Adipocyte (in vitro differentiated cells): Measurements from ENCODE around the gene CCNI2.
"Not testable (repeated sequence)": the region's sequence is repeated elsewhere in the genome, so short reads cannot be mapped to it uniquely, and the experiment has no call there.

Source experiments
- DNase-seq: peaks from one replicate; pipeline ENCODE4 v3.0.0-alpha.2; 2015; ENCODE audit warnings: low read depth
- H3K27me3 ChIP-seq: replicated peaks from 2 replicates; pipeline ENCODE4 v1.7.0; 2013; ENCODE audit warnings: mild to moderate bottlenecking, low read length, moderate library complexity; ENCODE audit not compliant: control insufficient read depth, insufficient read depth
- H3K36me3 ChIP-seq: 2 replicates; pipeline ENCODE4 v1.7.0; 2013; ENCODE audit warnings: low read length, mild to moderate bottlenecking, moderate library complexity; ENCODE audit not compliant: control insufficient read depth, insufficient read depth, severe bottlenecking
- H3K4me1 ChIP-seq: 2 replicates; pipeline ENCODE4 v1.7.0; 2013; ENCODE audit warnings: mild to moderate bottlenecking, low read length, moderate library complexity; ENCODE audit not compliant: control insufficient read depth, insufficient read depth
- H3K4me3 ChIP-seq: 2 replicates; pipeline ENCODE4 v1.7.0; 2013; ENCODE audit warnings: mild to moderate bottlenecking, low read length, moderate library complexity
- H3K9ac ChIP-seq: 2 replicates; pipeline ENCODE4 v1.7.0; 2013; ENCODE audit warnings: mild to moderate bottlenecking, low read length, moderate library complexity
- H3K9me3 ChIP-seq: 2 replicates; pipeline ENCODE4 v1.7.0; 2013; ENCODE audit warnings: mild to moderate bottlenecking, low read length, moderate library complexity; ENCODE audit not compliant: control insufficient read depth

Gene CCNI2

GRCh38 chr5:132788990-132789886 is 42.0 kb downstream of the CCNI2 start:
- Histone ChIP-seq H3K4me3 (no peak overlapping the region), H3K36me3 (no peaks in the 10 kb centered on the region), H3K9me3 (no peaks in the 10 kb centered on the region), H3K4me1 (peaks cover 9% of the 10 kb centered on the region), H3K27me3 (peaks cover 19% of the 10 kb centered on the region), H3K9ac (no peak overlapping the region)
- no peak for DNase-seq

GRCh38 chr5:132790201-132790865 is 43.1 kb downstream of the CCNI2 start:
- H3K9ac ChIP-seq: no peak overlapping the region
- H3K4me3 ChIP-seq: no peak overlapping the region
- peaks cover 9% of the 10 kb centered on the region for H3K4me1 ChIP-seq
- peaks cover 19% of the 10 kb centered on the region for H3K27me3 ChIP-seq
- H3K9me3 ChIP-seq: no peaks in the 10 kb centered on the region
- DNase-seq: no peak
- no peaks in the 10 kb centered on the region for H3K36me3 ChIP-seq

- Histone ChIP-seq H3K27me3 (peaks cover 19% of the 10 kb centered on the region), H3K4me1 (peaks cover 9% of the 10 kb centered on the region), H3K4me3 (no peak overlapping the region), H3K36me3 (no peaks in the 10 kb centered on the region), H3K9ac (no peak overlapping the region), H3K9me3 (no peaks in the 10 kb centered on the region)
- DNase-seq: no peak
Observed at GRCh38 chr5:132791026-132791425, 43.8 kb downstream of the CCNI2 start.

GRCh38 chr5:132797651-132798050 is 50.4 kb downstream of the CCNI2 start:
- Histone ChIP-seq H3K9me3 (no peaks in the 10 kb centered on the region), H3K4me3 (no peak overlapping the region), H3K27me3 (peaks cover 28% of the 10 kb centered on the region), H3K4me1 (no peaks in the 10 kb centered on the region), H3K9ac (no peak overlapping the region), H3K36me3 (no peaks in the 10 kb centered on the region)
- peak; percentile 52 for DNase-seq

- Histone ChIP-seq H3K27me3 (peaks cover 26% of the 10 kb centered on the region), H3K36me3 (no peaks in the 10 kb centered on the region), H3K4me3 (no peak overlapping the region), H3K4me1 (no peaks in the 10 kb centered on the region), H3K9me3 (no peaks in the 10 kb centered on the region), H3K9ac (no peak overlapping the region)
- DNase-seq: no peak
Observed at GRCh38 chr5:132799392-132799791, 52.2 kb downstream of the CCNI2 start.

- Histone ChIP-seq H3K9me3 (no peaks in the 10 kb centered on the region), H3K4me1 (no peaks in the 10 kb centered on the region), H3K9ac (no peak overlapping the region), H3K4me3 (no peak overlapping the region), H3K36me3 (no peaks in the 10 kb centered on the region), H3K27me3 (peaks cover 26% of the 10 kb centered on the region)
- DNase-seq: no peak
Observed at GRCh38 chr5:132800545-132800944, 53.3 kb downstream of the CCNI2 start.

GRCh38 chr5:132802044-132802684 is 54.9 kb downstream of the CCNI2 start:
- Histone ChIP-seq H3K36me3 (no peaks in the 10 kb centered on the region), H3K4me3 (no peak overlapping the region), H3K9me3 (no peaks in the 10 kb centered on the region), H3K9ac (no peak overlapping the region), H3K27me3 (peaks cover 26% of the 10 kb centered on the region), H3K4me1 (no peaks in the 10 kb centered on the region)
- DNase-seq: no peak

GRCh38 chr5:132802685-132803066 is 55.5 kb downstream of the CCNI2 start:
- not testable (repeated sequence) for H3K9ac ChIP-seq, DNase-seq, H3K4me3 ChIP-seq, H3K4me1 ChIP-seq, H3K9me3 ChIP-seq, H3K36me3 ChIP-seq
- H3K27me3 ChIP-seq: peaks cover 26% of the 10 kb centered on the region
